ENCODE data around the gene HADH.

Gene HADH

GRCh38 chr4:108043526-108043925 is 53.8 kb downstream of the HADH start:
- H3K9me2 ChIP-seq (ENCODE audit: low read depth, low read length) = no peaks in the 10 kb centered on the region
- no peak overlapping the region for H2AFZ ChIP-seq (ENCODE audit: low read length)
- H3K4me1 ChIP-seq (ENCODE audit: insufficient read depth, low read length, severe bottlenecking) = peaks cover 56% of the 10 kb centered on the region
- 0 out of 2 replicates have a peak, but pooled peaks cover 6% of the 10 kb centered on the region for H3F3A ChIP-seq (ENCODE audit: insufficient read depth, low read length)
- H3K9ac ChIP-seq (ENCODE audit: low read length) = peak overlapping the region; percentile 56
- H4K20me1 ChIP-seq (ENCODE audit: insufficient read depth, low read length) = no peaks in the 10 kb centered on the region
- H3K4me3 ChIP-seq (ENCODE audit: low read depth, low read length, poor library complexity, severe bottlenecking) = no peak overlapping the region
- no peak for TF ChIP-seq EZH2 (IDR thresholded peaks at IDR 0.05; ENCODE audit: borderline replicate concordance, low read length)
- no peak for TF ChIP-seq CTCF (IDR thresholded peaks at IDR 0.05; ENCODE audit: low read length)
- peak overlapping the region; percentile 97 for H3K27ac ChIP-seq (ENCODE audit: low read depth, low read length, poor library complexity, severe bottlenecking)
- no peaks in the 10 kb centered on the region for H3K79me2 ChIP-seq (ENCODE audit: insufficient read depth, low read length)
- H3K9me3 ChIP-seq (ENCODE audit: low read length) = no peaks in the 10 kb centered on the region
- H3K36me3 ChIP-seq (ENCODE audit: insufficient read depth, low read length) = peaks cover 36% of the 10 kb centered on the region
- H3K4me2 ChIP-seq (ENCODE audit: low read length) = peak overlapping the region; percentile 36
- no peaks in the 10 kb centered on the region for H3K27me3 ChIP-seq (ENCODE audit: insufficient read depth, low read length)

DNA sequence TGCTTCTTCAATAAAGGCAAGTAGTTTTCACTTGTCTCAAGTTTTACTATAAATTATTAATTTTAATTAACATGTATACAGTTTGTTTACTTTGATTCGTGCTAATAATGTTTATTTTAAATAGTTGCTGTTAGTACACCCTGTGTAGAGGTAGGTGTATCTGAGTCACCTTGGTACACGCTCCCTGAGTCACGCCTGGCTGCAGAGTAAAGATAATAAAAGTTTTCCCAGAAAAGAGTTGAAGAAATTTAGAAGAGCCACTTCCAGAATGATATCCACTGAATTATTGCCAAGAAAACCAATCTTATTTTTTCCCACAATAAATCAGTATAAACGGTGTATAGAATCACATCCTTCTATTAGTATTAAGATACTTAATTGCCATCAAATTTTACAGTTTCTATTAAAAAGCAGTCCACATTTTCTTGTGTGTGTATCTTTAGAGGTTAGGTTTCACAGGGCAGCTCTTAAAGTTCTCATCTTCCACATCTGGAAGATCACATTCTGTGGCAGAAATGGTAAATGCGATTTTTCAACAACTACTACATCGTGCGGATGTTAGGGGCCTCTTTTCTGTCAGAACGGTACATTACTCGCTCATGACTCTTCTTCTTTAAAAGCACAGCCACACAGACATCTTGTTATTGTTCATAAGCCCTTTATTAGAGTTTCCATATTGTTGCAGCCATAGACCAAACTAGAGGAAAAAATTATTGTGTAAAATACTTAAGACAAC is 55.4 kb downstream of the HADH start:
- Histone ChIP-seq H3K36me3 (ENCODE audit: insufficient read depth, low read length) (peaks cover 45% of the 10 kb centered on the region), H3K4me3 (ENCODE audit: low read depth, low read length, poor library complexity, severe bottlenecking) (no peak overlapping the region), H3F3A (ENCODE audit: insufficient read depth, low read length) (0 out of 2 replicates have a peak, but pooled peaks cover 6% of the 10 kb centered on the region), H3K4me1 (ENCODE audit: insufficient read depth, low read length, severe bottlenecking) (peaks cover 55% of the 10 kb centered on the region), H3K9me3 (ENCODE audit: low read length) (no peaks in the 10 kb centered on the region), H3K79me2 (ENCODE audit: insufficient read depth, low read length) (no peaks in the 10 kb centered on the region), H3K27me3 (ENCODE audit: insufficient read depth, low read length) (no peaks in the 10 kb centered on the region), H2AFZ (ENCODE audit: low read length) (no peak overlapping the region), H3K4me2 (ENCODE audit: low read length) (no peak overlapping the region; the same call in 1 of the 2 replicates), H3K27ac (ENCODE audit: low read depth, low read length, poor library complexity, severe bottlenecking) (peak overlapping the region; percentile 97), H3K9me2 (ENCODE audit: low read depth, low read length) (no peaks in the 10 kb centered on the region), H3K9ac (ENCODE audit: low read length) (no peak overlapping the region; the same call in 1 of the 2 replicates), H4K20me1 (ENCODE audit: insufficient read depth, low read length) (no peaks in the 10 kb centered on the region)
- TF ChIP-seq EZH2 (IDR thresholded peaks at IDR 0.05; ENCODE audit: borderline replicate concordance, low read length) (no peak), CTCF (IDR thresholded peaks at IDR 0.05; ENCODE audit: low read length) (no peak)

DNA sequence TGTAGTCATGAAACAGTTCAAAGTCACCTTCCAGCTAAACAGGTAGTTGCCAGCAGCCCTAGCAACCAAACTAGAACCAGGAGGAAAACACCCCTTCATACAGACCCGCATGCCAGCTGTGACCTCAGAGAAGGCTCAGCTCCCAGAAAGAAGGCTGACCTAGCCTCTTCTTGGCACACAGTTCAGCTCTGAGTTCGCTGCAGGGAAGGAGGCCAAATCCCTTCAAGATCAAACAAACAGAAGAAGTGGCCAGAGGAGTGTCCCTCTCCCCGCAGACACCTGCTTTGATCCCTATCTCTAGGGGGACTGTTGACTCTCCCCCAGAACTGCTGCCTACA is 56.0 kb downstream of the HADH start:
- Histone ChIP-seq H3K4me2 (ENCODE audit: low read length) (no peak overlapping the region), H3K9me3 (ENCODE audit: low read length) (no peaks in the 10 kb centered on the region), H3K27me3 (ENCODE audit: insufficient read depth, low read length) (no peaks in the 10 kb centered on the region), H3K4me1 (ENCODE audit: insufficient read depth, low read length, severe bottlenecking) (peaks cover 59% of the 10 kb centered on the region), H4K20me1 (ENCODE audit: insufficient read depth, low read length) (no peaks in the 10 kb centered on the region), H3K36me3 (ENCODE audit: insufficient read depth, low read length) (peaks cover 48% of the 10 kb centered on the region), H3F3A (ENCODE audit: insufficient read depth, low read length) (0 out of 2 replicates have a peak, but pooled peaks cover 6% of the 10 kb centered on the region), H3K27ac (ENCODE audit: low read depth, low read length, poor library complexity, severe bottlenecking) (peak overlapping the region; percentile 97), H3K9me2 (ENCODE audit: low read depth, low read length) (no peaks in the 10 kb centered on the region), H3K79me2 (ENCODE audit: insufficient read depth, low read length) (no peaks in the 10 kb centered on the region), H2AFZ (ENCODE audit: low read length) (no peak overlapping the region), H3K4me3 (ENCODE audit: low read depth, low read length, poor library complexity, severe bottlenecking) (no peak overlapping the region), H3K9ac (ENCODE audit: low read length) (no peak overlapping the region; the same call in 1 of the 2 replicates)
- no peak for TF ChIP-seq EZH2 (IDR thresholded peaks at IDR 0.05; ENCODE audit: borderline replicate concordance, low read length)
- TF ChIP-seq CTCF (IDR thresholded peaks at IDR 0.05; ENCODE audit: low read length) = no peak
